Parathyroid adenoma (tissue), 2 donors: ENCODE results near the gene SOX8.

Experiments
- H2AFZ ChIP-seq: fragments of 300-600 bp; sonication (generic); one replicate; pipeline ENCODE4 v1.7.0; 2017; ENCODE audit warnings: antibody characterized with exemption, mild to moderate bottlenecking
- H3K27ac ChIP-seq: fragments of 300-600 bp; sonication (generic); one replicate; pipeline ENCODE4 v1.7.0; 2017
- H3K27me3 ChIP-seq: fragments of 300-600 bp; sonication (generic); one replicate; pipeline ENCODE4 v1.7.0; 2017; ENCODE audit warnings: low read length; ENCODE audit not compliant: control insufficient read depth, insufficient read depth
- H3K36me3 ChIP-seq: fragments of 300-600 bp; sonication (generic); one replicate; pipeline ENCODE4 v1.7.0; 2017; ENCODE audit warnings: low read length; ENCODE audit not compliant: control insufficient read depth, insufficient read depth
- H3K4me1 ChIP-seq: fragments of 300-600 bp; sonication (generic); one replicate; pipeline ENCODE4 v1.7.0; 2017; ENCODE audit warnings: control low read depth
- H3K4me2 ChIP-seq: fragments of 300-600 bp; sonication (generic); one replicate; pipeline ENCODE4 v1.7.0; 2017; ENCODE audit warnings: low read length
- H3K4me3 ChIP-seq: fragments of 300-600 bp; sonication (generic); one replicate; pipeline ENCODE4 v1.7.0; 2017; ENCODE audit warnings: low read depth, low read length
- H3K79me2 ChIP-seq: fragments of 300-600 bp; sonication (generic); one replicate; pipeline ENCODE4 v1.7.0; 2017; ENCODE audit warnings: control low read depth
- H3K9ac ChIP-seq: fragments of 300-600 bp; sonication (generic); one replicate; pipeline ENCODE4 v1.7.0; 2017; ENCODE audit warnings: mild to moderate bottlenecking
- H3K9me3 ChIP-seq: fragments of 300-600 bp; sonication (generic); one replicate; pipeline ENCODE4 v1.7.0; 2017; ENCODE audit warnings: low read length; ENCODE audit not compliant: control insufficient read depth
- TF ChIP-seq, protein P1 (sequence below): fragments of 300-600 bp; sonication (generic); IDR thresholded peaks from one replicate; pipeline ENCODE4 v1.7.0; 2017; ENCODE audit warnings: antibody characterized with exemption, mild to moderate bottlenecking
- donor health status: primary hyperparathyroidism.

SOX8 gene

GRCh38 chr16:937311-937710 is 44.3 kb upstream of the SOX8 start:
- Histone ChIP-seq H3K9me3 (no peaks in the 10 kb centered on the region), H3K36me3 (no peaks in the 10 kb centered on the region), H3K27me3 (no peaks in the 10 kb centered on the region), H3K9ac (no peak overlapping the region), H3K4me1 (no peaks in the 10 kb centered on the region), H3K4me2 (no peak overlapping the region), H3K27ac (no peak overlapping the region), H3K4me3 (no peak overlapping the region), H2AFZ (no peak overlapping the region), H3K79me2 (no peaks in the 10 kb centered on the region)
- TF ChIP-seq, protein P1, sequence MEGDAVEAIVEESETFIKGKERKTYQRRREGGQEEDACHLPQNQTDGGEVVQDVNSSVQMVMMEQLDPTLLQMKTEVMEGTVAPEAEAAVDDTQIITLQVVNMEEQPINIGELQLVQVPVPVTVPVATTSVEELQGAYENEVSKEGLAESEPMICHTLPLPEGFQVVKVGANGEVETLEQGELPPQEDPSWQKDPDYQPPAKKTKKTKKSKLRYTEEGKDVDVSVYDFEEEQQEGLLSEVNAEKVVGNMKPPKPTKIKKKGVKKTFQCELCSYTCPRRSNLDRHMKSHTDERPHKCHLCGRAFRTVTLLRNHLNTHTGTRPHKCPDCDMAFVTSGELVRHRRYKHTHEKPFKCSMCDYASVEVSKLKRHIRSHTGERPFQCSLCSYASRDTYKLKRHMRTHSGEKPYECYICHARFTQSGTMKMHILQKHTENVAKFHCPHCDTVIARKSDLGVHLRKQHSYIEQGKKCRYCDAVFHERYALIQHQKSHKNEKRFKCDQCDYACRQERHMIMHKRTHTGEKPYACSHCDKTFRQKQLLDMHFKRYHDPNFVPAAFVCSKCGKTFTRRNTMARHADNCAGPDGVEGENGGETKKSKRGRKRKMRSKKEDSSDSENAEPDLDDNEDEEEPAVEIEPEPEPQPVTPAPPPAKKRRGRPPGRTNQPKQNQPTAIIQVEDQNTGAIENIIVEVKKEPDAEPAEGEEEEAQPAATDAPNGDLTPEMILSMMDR, result no peak

DNA sequence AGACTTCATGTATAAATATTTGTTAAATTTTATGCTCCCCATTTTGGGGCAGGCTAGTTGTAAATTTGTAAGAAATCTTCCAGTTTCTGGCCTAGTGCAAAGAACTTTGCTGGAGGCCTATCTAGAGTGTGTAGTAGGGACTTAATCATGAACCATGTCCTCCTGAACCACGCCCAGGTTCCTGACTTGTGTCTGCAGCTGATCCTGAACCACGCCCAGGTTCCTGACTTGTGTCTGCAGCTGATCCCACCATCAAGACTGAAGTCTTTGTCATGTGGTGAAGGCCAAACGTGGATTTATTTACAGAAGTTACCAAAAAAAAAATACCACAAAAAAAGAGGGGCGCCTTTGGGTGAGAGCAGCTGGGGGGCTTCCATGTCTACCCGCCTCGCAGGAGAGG is 43.8 kb upstream of the SOX8 start:
- Histone ChIP-seq H3K4me2 (no peak overlapping the region), H3K9me3 (no peaks in the 10 kb centered on the region), H3K9ac (no peak overlapping the region), H2AFZ (no peak overlapping the region), H3K4me1 (no peaks in the 10 kb centered on the region), H3K27me3 (no peaks in the 10 kb centered on the region), H3K4me3 (no peak overlapping the region), H3K36me3 (no peaks in the 10 kb centered on the region), H3K27ac (no peak overlapping the region), H3K79me2 (no peaks in the 10 kb centered on the region)
- TF ChIP-seq, protein P1, result no peak

DNA sequence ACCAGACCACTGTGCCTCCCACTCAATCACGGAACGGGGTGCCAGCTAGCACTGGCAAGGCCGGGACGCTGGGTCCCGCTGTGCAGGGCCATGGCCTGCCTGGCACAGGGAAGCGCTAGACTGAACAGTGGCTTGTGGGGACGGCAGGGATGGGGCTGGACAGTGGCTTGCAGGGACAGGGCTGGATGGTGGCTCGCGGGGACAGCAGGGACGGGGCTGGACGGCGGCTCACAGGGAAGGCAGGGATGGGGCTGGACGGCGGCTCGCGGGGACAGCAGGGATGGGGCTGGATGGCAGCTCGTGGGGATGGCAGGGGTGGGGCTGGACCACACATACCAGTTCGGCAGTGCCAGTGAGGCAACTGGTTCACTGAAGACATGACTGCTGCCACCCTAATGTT is 43.4 kb upstream of the SOX8 start:
- Histone ChIP-seq H3K9me3 (no peaks in the 10 kb centered on the region), H3K4me1 (no peaks in the 10 kb centered on the region), H3K4me3 (no peak overlapping the region), H2AFZ (no peak overlapping the region), H3K4me2 (no peak overlapping the region), H3K79me2 (no peaks in the 10 kb centered on the region), H3K36me3 (no peaks in the 10 kb centered on the region), H3K27ac (no peak overlapping the region), H3K27me3 (no peaks in the 10 kb centered on the region), H3K9ac (no peak overlapping the region)
- TF ChIP-seq, protein P1, result no peak

GRCh38 chr16:938752-939151 is 42.8 kb upstream of the SOX8 start:
- no peak overlapping the region for H3K4me2 ChIP-seq
- no peaks in the 10 kb centered on the region for H3K36me3 ChIP-seq
- no peaks in the 10 kb centered on the region for H3K4me1 ChIP-seq
- no peak overlapping the region for H2AFZ ChIP-seq
- H3K9me3 ChIP-seq, result no peaks in the 10 kb centered on the region
- no peaks in the 10 kb centered on the region for H3K27me3 ChIP-seq
- H3K79me2 ChIP-seq, result no peaks in the 10 kb centered on the region
- TF ChIP-seq, protein P1, result no peak
- no peak overlapping the region for H3K27ac ChIP-seq
- no peak overlapping the region for H3K9ac ChIP-seq
- no peak overlapping the region for H3K4me3 ChIP-seq

DNA sequence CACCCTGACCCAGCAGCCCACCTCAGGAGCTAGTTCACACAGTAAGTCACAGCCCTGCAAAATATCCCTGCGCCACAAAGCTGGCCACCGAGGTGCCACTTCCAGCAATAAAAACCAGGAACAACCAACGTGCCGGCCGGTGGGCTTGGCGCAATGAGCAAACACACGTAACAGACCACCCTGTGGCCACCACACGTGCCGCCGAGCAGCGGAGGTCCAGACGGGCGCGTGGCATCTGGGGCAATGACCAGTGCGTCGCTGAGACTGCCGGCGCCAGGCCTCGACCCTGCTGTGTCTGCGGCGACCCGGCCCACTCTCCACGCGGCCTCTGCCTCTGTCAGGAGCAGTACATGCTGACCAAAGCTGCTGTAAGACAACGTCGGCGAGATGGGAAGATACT is 42.3 kb upstream of the SOX8 start:
- H3K4me1 ChIP-seq, result no peaks in the 10 kb centered on the region
- H3K36me3 ChIP-seq, result no peaks in the 10 kb centered on the region
- TF ChIP-seq, protein P1, result no peak
- H3K4me3 ChIP-seq, result no peak overlapping the region
- no peaks in the 10 kb centered on the region for H3K27me3 ChIP-seq
- H3K79me2 ChIP-seq, result no peaks in the 10 kb centered on the region
- H3K9me3 ChIP-seq, result no peaks in the 10 kb centered on the region
- no peak overlapping the region for H2AFZ ChIP-seq
- no peak overlapping the region for H3K27ac ChIP-seq
- H3K4me2 ChIP-seq, result no peak overlapping the region
- no peak overlapping the region for H3K9ac ChIP-seq
